ENCODE measurements around the gene NR3C2. TPM values are rescaled to one million over a fixed set of nuclear protein-coding genes. Genes with fewer than 3 reads are reported as not detected.

The NR3C2 gene
- total RNA-seq, 1 donor from 2014 or later, result 2.5 TPM

GRCh38 chr4:148238811-148239493, 203.3 kb downstream of the NR3C2 start:
- Histone ChIP-seq H3K4me3 (ENCODE audit: insufficient read depth, low read depth, low read length) (no peak overlapping the region), H2AFZ (ENCODE audit: low read depth, low read length) (no peak overlapping the region), H3K27me3 (ENCODE audit: insufficient read depth, low read length) (no peaks in the 10 kb centered on the region), H3K79me2 (ENCODE audit: insufficient read depth, low read length) (no peaks in the 10 kb centered on the region), H3K36me3 (ENCODE audit: insufficient read depth, low read length) (no peaks in the 10 kb centered on the region), H3K27ac (ENCODE audit: low read depth, low read length) (no peak overlapping the region), H3K4me2 (ENCODE audit: low read length) (no peak overlapping the region), H3K4me1 (ENCODE audit: insufficient read depth, low read length) (no peaks in the 10 kb centered on the region), H4K20me1 (ENCODE audit: insufficient read depth, low read length) (no peaks in the 10 kb centered on the region), H3K9me3 (ENCODE audit: insufficient read depth, low read depth, low read length) (no peaks in the 10 kb centered on the region), H3K9ac (ENCODE audit: low read length) (no peak overlapping the region)
- no peak overlapping the region for H3K27ac Mint-ChIP-seq (ENCODE audit: unreplicated experiment)
- H3K4me1 Mint-ChIP-seq (ENCODE audit: low read depth, unreplicated experiment), result peaks cover 3% of the 10 kb centered on the region
- DNase-seq (ENCODE audit: low read depth) (no peak), FAIRE-seq (no peak)
- H3K4me3 Mint-ChIP-seq (ENCODE audit: unreplicated experiment), result no peak overlapping the region
- no peaks in the 10 kb centered on the region for H3K36me3 Mint-ChIP-seq (ENCODE audit: low read depth, unreplicated experiment)
- TF ChIP-seq, protein P1, sequence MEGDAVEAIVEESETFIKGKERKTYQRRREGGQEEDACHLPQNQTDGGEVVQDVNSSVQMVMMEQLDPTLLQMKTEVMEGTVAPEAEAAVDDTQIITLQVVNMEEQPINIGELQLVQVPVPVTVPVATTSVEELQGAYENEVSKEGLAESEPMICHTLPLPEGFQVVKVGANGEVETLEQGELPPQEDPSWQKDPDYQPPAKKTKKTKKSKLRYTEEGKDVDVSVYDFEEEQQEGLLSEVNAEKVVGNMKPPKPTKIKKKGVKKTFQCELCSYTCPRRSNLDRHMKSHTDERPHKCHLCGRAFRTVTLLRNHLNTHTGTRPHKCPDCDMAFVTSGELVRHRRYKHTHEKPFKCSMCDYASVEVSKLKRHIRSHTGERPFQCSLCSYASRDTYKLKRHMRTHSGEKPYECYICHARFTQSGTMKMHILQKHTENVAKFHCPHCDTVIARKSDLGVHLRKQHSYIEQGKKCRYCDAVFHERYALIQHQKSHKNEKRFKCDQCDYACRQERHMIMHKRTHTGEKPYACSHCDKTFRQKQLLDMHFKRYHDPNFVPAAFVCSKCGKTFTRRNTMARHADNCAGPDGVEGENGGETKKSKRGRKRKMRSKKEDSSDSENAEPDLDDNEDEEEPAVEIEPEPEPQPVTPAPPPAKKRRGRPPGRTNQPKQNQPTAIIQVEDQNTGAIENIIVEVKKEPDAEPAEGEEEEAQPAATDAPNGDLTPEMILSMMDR (IDR thresholded peaks at IDR 0.05; ENCODE audit: insufficient read depth, low read depth, low read length), result no peak
- no peak for TF ChIP-seq EZH2 (IDR thresholded peaks at IDR 0.05; ENCODE audit: insufficient read depth, low read length)
- no peaks in the 10 kb centered on the region for H3K9me3 Mint-ChIP-seq (ENCODE audit: unreplicated experiment)
- no peaks in the 10 kb centered on the region for H3K27me3 Mint-ChIP-seq (ENCODE audit: low read depth, unreplicated experiment)

DNA sequence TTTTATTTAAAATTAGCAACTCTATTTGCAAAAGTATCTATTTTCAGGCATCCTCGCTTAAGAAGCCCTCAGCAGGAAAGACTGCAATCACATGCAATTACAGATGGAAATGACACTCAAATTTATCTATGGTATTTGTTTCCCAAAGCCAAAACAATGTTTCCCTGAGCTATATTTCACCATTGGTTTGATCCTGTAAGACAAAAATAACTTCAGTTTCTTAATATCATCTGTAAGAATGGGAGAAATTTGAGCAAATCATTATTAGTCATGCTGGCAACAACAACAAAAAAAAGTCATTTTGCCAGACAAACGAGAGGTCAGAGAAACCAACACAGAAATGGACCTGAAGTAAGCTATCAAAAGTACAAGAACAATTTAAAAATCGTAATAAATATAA, 204.1 kb downstream of the NR3C2 start:
- Histone ChIP-seq H3K9me3 (ENCODE audit: insufficient read depth, low read depth, low read length) (no peaks in the 10 kb centered on the region), H3K36me3 (ENCODE audit: insufficient read depth, low read length) (no peaks in the 10 kb centered on the region), H3K79me2 (ENCODE audit: insufficient read depth, low read length) (no peaks in the 10 kb centered on the region), H4K20me1 (ENCODE audit: insufficient read depth, low read length) (no peaks in the 10 kb centered on the region), H3K27me3 (ENCODE audit: insufficient read depth, low read length) (no peaks in the 10 kb centered on the region), H3K4me3 (ENCODE audit: insufficient read depth, low read depth, low read length) (no peak overlapping the region), H3K9ac (ENCODE audit: low read length) (no peak overlapping the region), H3K27ac (ENCODE audit: low read depth, low read length) (no peak overlapping the region), H2AFZ (ENCODE audit: low read depth, low read length) (no peak overlapping the region), H3K4me1 (ENCODE audit: insufficient read depth, low read length) (no peaks in the 10 kb centered on the region), H3K4me2 (ENCODE audit: low read length) (no peak overlapping the region)
- no peaks in the 10 kb centered on the region for H3K9me3 Mint-ChIP-seq (ENCODE audit: unreplicated experiment)
- FAIRE-seq, result no peak
- peaks cover 3% of the 10 kb centered on the region for H3K4me1 Mint-ChIP-seq (ENCODE audit: low read depth, unreplicated experiment)
- no peaks in the 10 kb centered on the region for H3K36me3 Mint-ChIP-seq (ENCODE audit: low read depth, unreplicated experiment)
- no peak overlapping the region for H3K27ac Mint-ChIP-seq (ENCODE audit: unreplicated experiment)
- H3K4me3 Mint-ChIP-seq (ENCODE audit: unreplicated experiment), result no peak overlapping the region
- DNase-seq (ENCODE audit: low read depth), result peak; percentile 7
- no peaks in the 10 kb centered on the region for H3K27me3 Mint-ChIP-seq (ENCODE audit: low read depth, unreplicated experiment)
- TF ChIP-seq, protein P1 (IDR thresholded peaks at IDR 0.05; ENCODE audit: insufficient read depth, low read depth, low read length), result no peak
- no peak for TF ChIP-seq EZH2 (IDR thresholded peaks at IDR 0.05; ENCODE audit: insufficient read depth, low read length)

GRCh38 chr4:148235809-148236208, 206.4 kb downstream of the NR3C2 start:
- Mint-ChIP-seq H3K4me3 (ENCODE audit: unreplicated experiment) (no peak overlapping the region), H3K36me3 (ENCODE audit: low read depth, unreplicated experiment) (no peaks in the 10 kb centered on the region)
- no peak for TF ChIP-seq EZH2 (IDR thresholded peaks at IDR 0.05; ENCODE audit: insufficient read depth, low read length)
- TF ChIP-seq, protein P1 (IDR thresholded peaks at IDR 0.05; ENCODE audit: insufficient read depth, low read depth, low read length), result no peak

More at GRCh38 chr4:148235809-148236208, 206.4 kb downstream of the NR3C2 start:
- H3K4me1 Mint-ChIP-seq (ENCODE audit: low read depth, unreplicated experiment), result peaks cover 3% of the 10 kb centered on the region
- Histone ChIP-seq H3K4me1 (ENCODE audit: insufficient read depth, low read length) (no peaks in the 10 kb centered on the region), H3K9me3 (ENCODE audit: insufficient read depth, low read depth, low read length) (no peaks in the 10 kb centered on the region), H3K4me3 (ENCODE audit: insufficient read depth, low read depth, low read length) (no peak overlapping the region), H4K20me1 (ENCODE audit: insufficient read depth, low read length) (no peaks in the 10 kb centered on the region), H3K27me3 (ENCODE audit: insufficient read depth, low read length) (no peaks in the 10 kb centered on the region), H3K9ac (ENCODE audit: low read length) (no peak overlapping the region), H3K36me3 (ENCODE audit: insufficient read depth, low read length) (no peaks in the 10 kb centered on the region), H2AFZ (ENCODE audit: low read depth, low read length) (no peak overlapping the region), H3K4me2 (ENCODE audit: low read length) (no peak overlapping the region), H3K27ac (ENCODE audit: low read depth, low read length) (no peak overlapping the region), H3K79me2 (ENCODE audit: insufficient read depth, low read length) (no peaks in the 10 kb centered on the region)
- H3K9me3 Mint-ChIP-seq (ENCODE audit: unreplicated experiment), result no peaks in the 10 kb centered on the region
- no peaks in the 10 kb centered on the region for H3K27me3 Mint-ChIP-seq (ENCODE audit: low read depth, unreplicated experiment)
- FAIRE-seq (no peak), DNase-seq (ENCODE audit: low read depth) (no peak)
- no peak overlapping the region for H3K27ac Mint-ChIP-seq (ENCODE audit: unreplicated experiment)
